Activated T-cell treated with anti-CD3 and anti-CD28 coated beads for 48 hours (primary cell): ENCODE measurements around the gene TUT7.
"Not testable (repeated sequence)": the region's sequence is repeated elsewhere in the genome, so short reads cannot be mapped to it uniquely, and the experiment has no call there.

Source experiments
- DNase-seq: peaks from one replicate; pipeline ENCODE4 v3.0.0-alpha.2; 2020; ENCODE audit warnings: low read depth

Gene TUT7

GRCh38 chr9:86354011-86354817 lies at the start of gene TUT7:
Gene TUT7 (minus strand): TSS chr9:86354410. CDS start chr9:86353199, 1,211 bp downstream.
- peak; percentile 95 for DNase-seq

GRCh38 chr9:86402591-86402990 lies 48.4 kb upstream of the TUT7 start:
- no peak for DNase-seq

GRCh38 chr9:86396412-86396811 lies 42.2 kb upstream of the TUT7 start:
- DNase-seq, result no peak

GRCh38 chr9:86390184-86390583 lies 36.0 kb upstream of the TUT7 start:
- not testable (repeated sequence) for DNase-seq

GRCh38 chr9:86389628-86390027 lies 35.4 kb upstream of the TUT7 start:
- no peak for DNase-seq

- no peak for DNase-seq
Measured at GRCh38 chr9:86387376-86387775, 33.2 kb upstream of the TUT7 start.

- not testable (repeated sequence) for DNase-seq
Measured at GRCh38 chr9:86383000-86383399, 28.8 kb upstream of the TUT7 start.

- no peak for DNase-seq
Measured at GRCh38 chr9:86376016-86376415, 21.8 kb upstream of the TUT7 start.

GRCh38 chr9:86369810-86370209 lies 15.6 kb upstream of the TUT7 start:
- no peak for DNase-seq

GRCh38 chr9:86368871-86369521 lies 14.8 kb upstream of the TUT7 start:
- no peak for DNase-seq

GRCh38 chr9:86361176-86361575 lies 7.0 kb upstream of the TUT7 start:
- no peak for DNase-seq

GRCh38 chr9:86359151-86359879 lies 5.1 kb upstream of the TUT7 start:
- DNase-seq, result no peak

- no peak for DNase-seq
Measured at GRCh38 chr9:86356871-86357866, 3.0 kb upstream of the TUT7 start.

GRCh38 chr9:86355814-86356213 lies 1.6 kb upstream of the TUT7 start:
- DNase-seq, result no peak

- DNase-seq, result no peak
Measured at GRCh38 chr9:86354818-86355309, 654 bp upstream of the TUT7 start.

- peak; percentile 29 for DNase-seq
Measured at GRCh38 chr9:86353655-86354010, 577 bp downstream of the TUT7 start.

GRCh38 chr9:86352440-86353077 lies 1.7 kb downstream of the TUT7 start:
- DNase-seq, result no peak

- DNase-seq, result no peak
Measured at GRCh38 chr9:86351880-86352279, 2.3 kb downstream of the TUT7 start.

GRCh38 chr9:86350006-86350760 lies 4.0 kb downstream of the TUT7 start:
- DNase-seq, result no peak

- no peak for DNase-seq
Measured at GRCh38 chr9:86349271-86349670, 4.9 kb downstream of the TUT7 start.
